ENCODE results near the gene CILP.

CILP gene

GRCh38 chr15:65156692-65157091 is 54.6 kb downstream of the CILP start:
- DNase-seq (ENCODE audit: low read depth): no peak
- TF ChIP-seq CTCF (conservative IDR thresholded peaks at IDR 0.05; ENCODE audit: low read depth, low read length): no peak
- no peak overlapping the region for H3K4me3 ChIP-seq (ENCODE audit: low read depth, low read length)

GRCh38 chr15:65154720-65155119 is 56.6 kb downstream of the CILP start:
- DNase-seq (ENCODE audit: low read depth): no peak
- TF ChIP-seq CTCF (conservative IDR thresholded peaks at IDR 0.05; ENCODE audit: low read depth, low read length): no peak
- H3K4me3 ChIP-seq (ENCODE audit: low read depth, low read length): no peak overlapping the region

GRCh38 chr15:65147902-65148301 is 63.4 kb downstream of the CILP start:
- TF ChIP-seq CTCF (conservative IDR thresholded peaks at IDR 0.05; ENCODE audit: low read depth, low read length): no peak
- no peak overlapping the region for H3K4me3 ChIP-seq (ENCODE audit: low read depth, low read length)
- DNase-seq (ENCODE audit: low read depth): no peak

- H3K4me3 ChIP-seq (ENCODE audit: low read depth, low read length): no peak overlapping the region
- DNase-seq (ENCODE audit: low read depth): no peak
- TF ChIP-seq CTCF (conservative IDR thresholded peaks at IDR 0.05; ENCODE audit: low read depth, low read length): no peak
Observed at GRCh38 chr15:65146438-65146837, 64.8 kb downstream of the CILP start.

Measured in choroid plexus epithelial cell (primary cell).